NCI-H1436 (cell line): ENCODE results near the gene DUSP22.

Experiments
- DNase-seq: peaks from one replicate; lab custom pipeline; 2025; lab: John Stamatoyannopoulos, UW

Gene DUSP22

GRCh38 chr6:395432-396125, 103.3 kb downstream of the DUSP22 start:
- DNase-seq, result no peak

- DNase-seq, result no peak
Measured at GRCh38 chr6:396126-396520, 103.8 kb downstream of the DUSP22 start.

- DNase-seq, result no peak
Measured at GRCh38 chr6:397056-397455, 104.8 kb downstream of the DUSP22 start.

- DNase-seq, result no peak
Measured at GRCh38 chr6:397604-398003, 105.3 kb downstream of the DUSP22 start.

- no peak for DNase-seq
Measured at GRCh38 chr6:398065-398464, 105.8 kb downstream of the DUSP22 start.

- DNase-seq, result no peak
Measured at GRCh38 chr6:398558-399078, 106.3 kb downstream of the DUSP22 start.

- no peak for DNase-seq
Measured at GRCh38 chr6:399785-400534, 107.7 kb downstream of the DUSP22 start.

GRCh38 chr6:400815-401214, 108.5 kb downstream of the DUSP22 start:
- no peak for DNase-seq
